ENCODE results near the gene LDLRAD3.

Gene LDLRAD3

DNA sequence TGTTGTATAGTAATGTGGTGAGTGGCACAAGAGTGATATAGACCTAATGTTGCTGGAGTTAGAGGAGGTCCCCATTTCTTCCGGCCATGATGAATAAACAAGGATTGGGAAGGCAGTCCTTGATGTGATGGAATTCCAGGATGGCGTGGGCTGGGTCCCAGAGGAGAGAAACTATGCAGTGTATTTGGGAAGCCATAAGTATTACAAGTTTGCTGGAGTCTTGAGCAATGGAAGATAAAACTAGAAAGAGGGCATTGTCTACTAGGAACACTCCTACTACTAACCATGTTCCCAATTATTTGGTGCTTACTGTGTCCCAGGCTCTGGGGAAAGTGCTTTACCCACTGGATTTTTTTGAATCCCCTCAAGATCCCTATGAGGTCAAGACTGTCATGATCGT, 20.0 kb downstream of the LDLRAD3 start:
- no peak for DNase-seq

DNA sequence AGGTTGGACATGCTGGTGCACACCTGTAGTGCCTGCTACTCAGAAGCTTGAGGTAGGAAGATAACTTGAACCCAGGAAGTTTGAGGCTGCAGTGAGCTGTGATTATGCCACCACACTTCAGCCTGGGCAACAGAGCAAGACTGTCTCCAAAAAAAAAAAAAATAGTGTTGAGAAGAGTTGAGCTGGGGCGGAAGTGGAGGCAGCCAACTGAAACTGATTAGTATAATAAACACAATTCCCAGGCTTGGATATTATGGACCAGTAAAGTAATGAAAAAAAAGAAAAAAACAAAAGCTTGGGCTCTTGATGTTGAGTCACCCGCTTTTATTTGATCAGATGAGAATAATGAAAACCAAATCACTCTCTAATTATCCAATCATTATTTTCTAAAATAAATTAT, 21.0 kb downstream of the LDLRAD3 start:
- DNase-seq: no peak

DNA sequence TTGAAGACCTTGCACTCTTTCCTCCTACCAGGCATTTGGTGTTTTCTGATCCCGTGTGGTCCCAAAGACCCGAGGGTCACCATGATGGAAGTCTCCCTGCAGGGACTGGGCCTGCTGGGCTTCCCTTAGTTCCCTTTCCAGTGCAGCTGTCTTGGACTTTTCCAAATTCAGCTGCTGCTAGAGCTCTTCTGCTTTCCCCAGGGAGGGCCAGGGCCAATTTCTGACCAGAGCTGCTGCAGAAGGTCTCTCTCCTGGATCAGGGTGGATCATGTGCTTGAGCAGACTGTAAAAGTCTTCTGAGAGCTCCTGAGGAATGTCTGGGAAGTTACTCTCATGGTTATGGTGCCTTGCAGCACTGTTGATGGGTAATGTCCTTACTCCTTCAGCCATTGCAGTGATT, 23.2 kb downstream of the LDLRAD3 start:
- no peak for DNase-seq

GRCh38 chr11:35968386-35969088, 24.7 kb downstream of the LDLRAD3 start:
- peak; percentile 58 to 81 for DNase-seq

DNA sequence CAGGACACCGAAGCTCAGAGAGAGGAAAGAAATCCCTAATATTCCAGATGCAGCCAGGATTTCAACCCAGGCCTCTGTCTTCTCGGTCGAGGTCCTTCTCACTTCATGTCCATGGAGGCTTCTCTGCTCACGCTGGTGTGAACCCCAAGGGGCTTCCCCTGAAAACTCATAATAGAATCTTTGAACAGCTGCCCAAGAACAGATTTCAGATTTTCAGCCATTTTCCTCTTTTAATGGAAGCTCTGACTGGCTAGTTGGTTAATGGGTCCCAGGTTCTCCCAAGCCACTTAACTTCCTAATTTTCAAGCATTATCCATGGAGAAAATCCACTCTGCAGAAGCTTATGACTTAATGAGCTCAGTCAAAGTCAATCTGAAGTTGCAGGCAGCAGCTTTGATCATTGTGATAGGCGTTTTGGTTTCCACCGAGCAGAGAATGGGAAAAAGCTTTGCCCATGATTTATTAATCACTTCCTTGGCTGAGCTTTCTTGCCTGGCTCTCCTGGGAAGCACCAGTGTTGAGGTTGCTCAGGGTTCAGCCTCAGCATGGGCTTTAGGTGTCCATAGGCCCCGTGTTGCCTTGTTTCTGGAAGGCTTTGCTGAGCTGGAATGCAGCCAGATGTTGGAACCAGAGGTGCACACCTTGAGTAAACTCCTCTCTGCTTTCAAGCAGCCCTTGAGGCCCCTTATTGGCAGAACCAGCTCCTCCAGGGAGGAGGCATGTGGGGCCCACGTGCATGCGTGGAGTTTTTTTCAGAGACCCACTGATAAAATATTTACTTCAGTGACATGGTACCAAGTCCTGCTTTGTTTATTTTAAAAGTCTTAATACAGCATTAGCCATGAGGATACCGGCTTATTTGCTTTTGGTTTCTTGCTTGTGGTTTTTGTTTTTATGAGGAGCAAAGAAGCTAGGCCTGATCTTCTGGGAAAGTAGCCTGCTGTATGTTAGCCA, 25.5 kb downstream of the LDLRAD3 start:
- peak in 1 of 2 experiments; percentile 36 for DNase-seq

GRCh38 chr11:35970445-35970844, 26.6 kb downstream of the LDLRAD3 start:
- DNase-seq: no peak

DNA sequence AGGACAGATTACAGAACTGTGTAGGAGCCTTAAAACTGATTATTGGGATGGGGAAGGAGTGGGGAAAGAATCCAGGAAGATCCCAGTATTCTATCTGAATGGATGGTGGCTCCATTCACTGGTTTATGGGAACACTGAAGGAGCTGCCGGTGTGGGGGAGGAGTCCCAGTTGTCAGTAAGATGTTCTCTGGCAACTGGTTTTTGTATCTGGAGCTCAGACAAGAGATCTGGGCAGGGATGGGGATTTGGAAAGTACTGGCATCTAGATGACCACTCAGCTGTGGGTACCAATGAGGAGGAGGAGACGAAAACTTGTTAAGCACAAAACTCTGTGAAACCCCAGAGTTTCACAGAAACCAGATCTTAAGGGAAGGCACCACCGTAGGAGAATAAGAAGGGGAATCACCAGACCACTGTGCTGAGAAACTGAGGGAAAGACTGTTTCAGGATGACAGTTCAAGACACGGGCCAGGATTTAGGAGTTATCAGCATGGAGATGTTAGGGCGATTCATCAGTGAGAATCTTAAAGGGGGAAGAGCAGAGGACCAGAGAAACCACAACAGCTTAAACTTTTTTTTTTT, 28.1 kb downstream of the LDLRAD3 start:
- DNase-seq: no peak

GRCh38 chr11:35974882-35975589, 31.2 kb downstream of the LDLRAD3 start:
- DNase-seq: no peak

GRCh38 chr11:35976434-35976833, 32.6 kb downstream of the LDLRAD3 start:
- no peak for DNase-seq

GRCh38 chr11:35978183-35978582, 34.3 kb downstream of the LDLRAD3 start:
- DNase-seq: no peak

DNA sequence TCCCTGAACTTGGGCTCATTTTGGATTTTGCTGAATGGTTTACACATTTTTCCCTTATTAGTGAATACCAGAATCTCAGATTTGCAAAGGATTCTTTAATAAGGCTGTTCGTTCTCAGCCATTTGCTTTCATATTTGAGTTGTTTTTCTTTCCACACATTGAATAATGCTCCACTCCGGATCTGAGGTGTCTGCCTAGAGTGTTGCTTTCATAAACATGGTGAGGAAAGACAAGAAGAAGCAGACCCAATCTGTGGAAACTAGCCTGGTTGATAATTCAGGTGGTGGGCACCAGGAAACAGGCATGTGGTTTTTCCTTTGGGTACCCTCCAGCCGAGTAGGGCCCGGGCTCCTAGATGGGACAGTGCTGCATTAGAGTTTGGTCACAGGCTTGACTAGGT, 35.0 kb downstream of the LDLRAD3 start:
- DNase-seq: no peak

- DNase-seq: no peak
Observed at GRCh38 chr11:35980686-35981390, 37.0 kb downstream of the LDLRAD3 start.

- DNase-seq: peak; percentile 21 to 74
Observed at GRCh38 chr11:35981581-35981980, 37.7 kb downstream of the LDLRAD3 start.

- DNase-seq: peak in 1 of 2 experiments; percentile 20
Observed at GRCh38 chr11:35982061-35982460, 38.2 kb downstream of the LDLRAD3 start.

- DNase-seq: no peak
Observed at GRCh38 chr11:35983981-35984380, 40.1 kb downstream of the LDLRAD3 start.

DNA sequence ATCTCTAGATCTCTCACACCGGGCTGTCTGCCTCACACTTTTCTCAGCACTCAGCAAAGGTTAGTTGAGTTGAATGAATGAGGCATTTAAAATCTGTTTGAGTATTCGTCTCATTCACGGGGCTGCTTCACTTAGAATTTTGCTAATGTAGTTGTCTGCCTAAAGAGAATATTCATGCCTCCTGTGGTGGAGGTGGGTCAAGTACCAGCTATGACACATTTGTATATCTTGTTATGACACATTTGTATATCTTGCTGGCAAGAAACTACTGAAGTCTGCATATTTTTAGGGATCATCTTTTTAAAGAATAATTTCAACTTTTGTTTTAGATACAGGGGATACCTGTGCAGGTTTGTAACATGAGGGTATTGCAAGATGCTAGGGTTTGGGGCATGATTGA, 43.1 kb downstream of the LDLRAD3 start:
- no peak for DNase-seq

GRCh38 chr11:35990170-35990569, 46.3 kb downstream of the LDLRAD3 start:
- no peak for DNase-seq

GRCh38 chr11:35990816-35991215, 47.0 kb downstream of the LDLRAD3 start:
- no peak for DNase-seq

DNA sequence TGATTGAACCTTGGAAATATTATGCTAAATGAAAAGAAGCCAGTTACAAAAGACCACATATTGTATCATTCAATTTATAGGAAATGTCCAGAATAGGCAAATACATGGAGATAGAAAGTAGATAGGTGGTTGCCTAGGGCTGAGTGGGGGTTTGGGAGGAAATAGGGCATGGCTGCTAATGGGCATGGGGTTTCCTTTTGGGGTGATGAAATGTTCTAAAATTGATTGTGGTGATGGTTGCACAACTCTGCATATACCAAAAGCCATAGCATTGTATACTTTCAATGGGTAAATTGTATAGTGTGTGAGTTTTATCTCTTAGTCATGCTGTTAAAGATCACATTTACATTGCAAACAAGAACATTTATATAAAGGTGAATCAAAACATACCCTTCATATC, 48.7 kb downstream of the LDLRAD3 start:
- no peak for DNase-seq

- DNase-seq: no peak
Observed at GRCh38 chr11:35994421-35994820, 50.6 kb downstream of the LDLRAD3 start.

DNA sequence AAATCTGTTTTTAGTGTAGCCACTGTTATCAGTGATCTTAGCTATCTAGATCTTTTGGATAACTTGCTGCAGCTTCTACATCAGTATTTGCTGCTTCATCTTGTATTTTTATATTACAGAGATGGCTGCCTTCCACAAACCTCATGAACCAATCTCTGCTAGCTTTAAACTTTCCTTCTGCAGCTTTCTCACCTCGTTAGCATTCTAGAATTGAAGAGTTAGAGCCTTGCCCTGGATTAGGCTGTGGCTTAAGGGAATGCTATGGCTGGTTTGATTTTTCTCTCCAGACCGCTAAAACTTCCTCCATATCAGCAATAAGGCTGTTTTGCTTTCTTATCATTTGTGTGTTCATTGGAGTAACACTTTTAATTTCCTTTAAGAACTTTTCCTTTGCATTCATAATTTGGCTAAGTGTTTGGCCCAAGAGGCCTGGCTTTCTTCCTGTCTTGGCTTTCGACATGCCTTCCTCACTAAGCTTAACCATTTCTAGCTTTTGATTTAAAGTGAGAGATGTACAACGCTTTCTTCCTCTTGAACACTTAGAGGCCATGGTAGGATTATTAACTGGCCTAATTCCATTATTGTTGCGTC, 51.9 kb downstream of the LDLRAD3 start:
- DNase-seq: no peak
